GM19035 (cell line): ENCODE results near the gene FGD6.
"Not testable (repeated sequence)": the region's sequence is repeated elsewhere in the genome, so short reads cannot be mapped to it uniquely, and the experiment has no call there.

Experiments used
- ATAC-seq: cut with Tn5 transposase; IDR thresholded peaks from one replicate; pipeline ENCODE4 v1.9.1; 2021; ENCODE audit not compliant: unreplicated experiment

The FGD6 gene

GRCh38 chr12:95206916-95207315 lies 10.4 kb downstream of the FGD6 start:
- no peak for ATAC-seq

- no peak for ATAC-seq
Measured at GRCh38 chr12:95205685-95206084, 11.6 kb downstream of the FGD6 start.

GRCh38 chr12:95205016-95205624 lies 12.1 kb downstream of the FGD6 start:
- no peak for ATAC-seq

GRCh38 chr12:95204141-95204866 lies 13.0 kb downstream of the FGD6 start:
- no peak for ATAC-seq

GRCh38 chr12:95203487-95204030 lies 13.7 kb downstream of the FGD6 start:
- no peak for ATAC-seq

GRCh38 chr12:95202691-95203486 lies 14.4 kb downstream of the FGD6 start:
- ATAC-seq = no peak

GRCh38 chr12:95201056-95201670 lies 16.1 kb downstream of the FGD6 start:
- ATAC-seq = no peak

- ATAC-seq = no peak
Measured at GRCh38 chr12:95200128-95200894, 17.0 kb downstream of the FGD6 start.

- ATAC-seq = no peak
Measured at GRCh38 chr12:95198914-95199313, 18.4 kb downstream of the FGD6 start.

- ATAC-seq = no peak
Measured at GRCh38 chr12:95197636-95198035, 19.6 kb downstream of the FGD6 start.

GRCh38 chr12:95196875-95197569 lies 20.2 kb downstream of the FGD6 start:
- not testable (repeated sequence) for ATAC-seq

- no peak for ATAC-seq
Measured at GRCh38 chr12:95195122-95195521, 22.1 kb downstream of the FGD6 start.

- ATAC-seq = no peak
Measured at GRCh38 chr12:95193139-95193538, 24.1 kb downstream of the FGD6 start.

GRCh38 chr12:95192271-95192670 lies 25.0 kb downstream of the FGD6 start:
- no peak for ATAC-seq

- no peak for ATAC-seq
Measured at GRCh38 chr12:95191060-95191696, 26.1 kb downstream of the FGD6 start.

GRCh38 chr12:95187865-95188415 lies 29.3 kb downstream of the FGD6 start:
- ATAC-seq = no peak

- ATAC-seq = no peak
Measured at GRCh38 chr12:95185854-95186253, 31.4 kb downstream of the FGD6 start.

GRCh38 chr12:95185072-95185471 lies 32.2 kb downstream of the FGD6 start:
- no peak for ATAC-seq

GRCh38 chr12:95184121-95184520 lies 33.1 kb downstream of the FGD6 start:
- ATAC-seq = no peak
